Measurements from ENCODE around the gene GRID2IP. TPM values are rescaled to one million over a fixed set of nuclear protein-coding genes. Genes with fewer than 3 reads are reported as not detected.

Gene GRID2IP
- total and polyA plus RNA-seq, 2 of the 8 experiments (the other 6 are each of a cell fraction or from before 2014, with no cell fraction given), result 0.80 to 1.3 TPM

- H3K18ac ChIP-seq (ENCODE audit: extremely low read depth, low read length), result no peak overlapping the region
- H4K8ac ChIP-seq (ENCODE audit: extremely low read depth, insufficient read depth, low read length), result no peak overlapping the region
- peaks cover 0 to 5% (median 1%) of the 10 kb centered on the region in 4 experiments; a peak in 4 of 7 replicates for H3K27me3 ChIP-seq (replicated peaks in 1 of 4; ENCODE audit: control insufficient read depth in 3 of 4, extremely low read depth in 1 of 4, insufficient read depth in 3 of 4, low read length in 3 of 4)
- WGBS, 2 experiments (ENCODE audit: extremely low coverage in 1 of 2, insufficient coverage in 1 of 2, insufficient read length in 1 of 2, insufficient replicate concordance in 2 of 2, low coverage in 1 of 2, low lambda C conversion rate in 2 of 2, missing lambda C conversion rate in 1 of 2), result 96% methylated on average over 13 of the region's 14 CpGs; no CpG with 5 or more reads in 1 of the 2 experiments
- no peak overlapping the region for H2AFZ ChIP-seq (ENCODE audit: low read length)
- H3K4me3 ChIP-seq (ENCODE audit: extremely low read depth in 1 of 4, insufficient read depth in 2 of 4, low read depth in 3 of 4, low read length in 4 of 4), result no peak overlapping the region
- H2BK15ac ChIP-seq (ENCODE audit: low read length), result no peak overlapping the region
- no peak overlapping the region for H2BK5ac ChIP-seq (ENCODE audit: low read depth, low read length)
- no peak overlapping the region for H3K9ac ChIP-seq (replicated peaks in 1 of 4; ENCODE audit: extremely low read depth in 1 of 4, low read depth in 3 of 4, low read length in 3 of 4)
- H3K56ac ChIP-seq (replicated peaks; ENCODE audit: insufficient read length, low read depth, low read length), result no peak overlapping the region
- no peaks in the 10 kb centered on the region for H3K79me1 ChIP-seq (ENCODE audit: low read depth, low read length)
- DNase-seq (ENCODE audit: low read depth in 1 of 2, low spot score in 2 of 2) (no peak), FAIRE-seq (no peak)
- ChIA-PET CTCF (ENCODE audit: partially characterized antibody) (interaction anchor here (1.1 kb wide), 1 partner anchor 18 kb away, joined by 3 read pairs; no protein-coding TSS in a partner anchor), POLR2A (ENCODE audit: partially characterized antibody) (interaction anchor here (1.7 to 1.8 kb wide), 2 partner anchors 9 to 50 kb away, joined by 6 read pairs; partner anchors contain the start of gene DAGLB)
- no peak overlapping the region for H2BK12ac ChIP-seq (ENCODE audit: low read depth, low read length)
- H3K4ac ChIP-seq (replicated peaks; ENCODE audit: insufficient read length, low read depth, low read length), result no peak overlapping the region
- peaks cover 4% of the 10 kb centered on the region; the same call in 1 of the 2 replicates for H3K23me2 ChIP-seq (ENCODE audit: low read depth, low read length)
- no peak overlapping the region; the same call in 1 of the 2 replicates for H3K27ac ChIP-seq (ENCODE audit: low read depth, low read length)
- H3K4me1 ChIP-seq (replicated peaks in 1 of 4; ENCODE audit: control insufficient read depth in 3 of 4, insufficient read depth in 4 of 4, low read length in 3 of 4), result peaks cover 0 to 8% (median 4%) of the 10 kb centered on the region in 4 experiments; a peak in 6 of 7 replicates
- H3K14ac ChIP-seq (ENCODE audit: insufficient read length), result no peak overlapping the region
- no peak overlapping the region for H2BK120ac ChIP-seq (replicated peaks; ENCODE audit: low read depth, low read length)
- H2AK5ac ChIP-seq (ENCODE audit: low read depth, low read length), result no peak overlapping the region
- H3K36me3 ChIP-seq (ENCODE audit: control insufficient read depth in 2 of 4, insufficient read depth in 4 of 4, low read length in 3 of 4), result no peaks in the 10 kb centered on the region; a peak in 1 of 8 replicates
- H4K20me1 ChIP-seq (replicated peaks in 1 of 2; ENCODE audit: control insufficient read depth in 1 of 2, insufficient read depth in 2 of 2, low read length in 2 of 2), result no peaks in the 10 kb centered on the region
- H4K5ac ChIP-seq (ENCODE audit: insufficient read length, low read depth, low read length), result no peak overlapping the region
- no peak overlapping the region for H4K91ac ChIP-seq (replicated peaks; ENCODE audit: insufficient read length, low read length)
- H3K79me2 ChIP-seq (ENCODE audit: control insufficient read depth in 1 of 2, insufficient read depth in 2 of 2, low read length in 2 of 2), result peaks cover 0 to 2% of the 10 kb centered on the region in 2 experiments; a peak in 1 of 4 replicates
- H3K9me3 ChIP-seq (ENCODE audit: insufficient read depth in 2 of 2, low read depth in 1 of 2, low read length in 1 of 2), result no peaks in the 10 kb centered on the region
- H2BK20ac ChIP-seq (ENCODE audit: low read length), result no peak overlapping the region
- no peak overlapping the region for H3K4me2 ChIP-seq (ENCODE audit: insufficient read depth in 1 of 2, low read depth in 2 of 2, low read length in 2 of 2)
- no peak overlapping the region for H3K23ac ChIP-seq (ENCODE audit: insufficient read length)
- TF ChIP-seq RNF2 (IDR thresholded peaks at IDR 0.05; ENCODE audit: borderline replicate concordance, low read depth, low read length, missing control alignments, poor library complexity, severe bottlenecking), result no peak
- no peak for TF ChIP-seq SP1 (IDR thresholded peaks at IDR 0.05; ENCODE audit: low read depth, low read length)
- TF ChIP-seq TAF7 (optimal IDR thresholded peaks at IDR 0.05; ENCODE audit: borderline replicate concordance, low read depth, low read length), result no peak
- no peak for TF ChIP-seq TEAD4 (IDR thresholded peaks at IDR 0.05; ENCODE audit: low read depth, low read length)
- TF ChIP-seq POU5F1 (IDR thresholded peaks at IDR 0.05; ENCODE audit: low read depth, low read length), result no peak
- no peak for TF ChIP-seq BRCA1 (IDR thresholded peaks at IDR 0.05; ENCODE audit: low read depth, low read length)
- no peak for TF ChIP-seq RFX5 (IDR thresholded peaks at IDR 0.05; ENCODE audit: borderline replicate concordance, low read depth, low read length)
Measured at GRCh38 chr7:6497994-6498393, 53.3 kb downstream of the GRID2IP start.
